ENCODE data around the gene TMEM26. TPM values are rescaled to one million over a fixed set of nuclear protein-coding genes. Genes with fewer than 3 reads are reported as not detected.

TMEM26 gene
- total and polyA plus RNA-seq, 2 of the 13 experiments (the other 11 are each of a cell fraction or from before 2014, with no cell fraction given) = not detected

DNA sequence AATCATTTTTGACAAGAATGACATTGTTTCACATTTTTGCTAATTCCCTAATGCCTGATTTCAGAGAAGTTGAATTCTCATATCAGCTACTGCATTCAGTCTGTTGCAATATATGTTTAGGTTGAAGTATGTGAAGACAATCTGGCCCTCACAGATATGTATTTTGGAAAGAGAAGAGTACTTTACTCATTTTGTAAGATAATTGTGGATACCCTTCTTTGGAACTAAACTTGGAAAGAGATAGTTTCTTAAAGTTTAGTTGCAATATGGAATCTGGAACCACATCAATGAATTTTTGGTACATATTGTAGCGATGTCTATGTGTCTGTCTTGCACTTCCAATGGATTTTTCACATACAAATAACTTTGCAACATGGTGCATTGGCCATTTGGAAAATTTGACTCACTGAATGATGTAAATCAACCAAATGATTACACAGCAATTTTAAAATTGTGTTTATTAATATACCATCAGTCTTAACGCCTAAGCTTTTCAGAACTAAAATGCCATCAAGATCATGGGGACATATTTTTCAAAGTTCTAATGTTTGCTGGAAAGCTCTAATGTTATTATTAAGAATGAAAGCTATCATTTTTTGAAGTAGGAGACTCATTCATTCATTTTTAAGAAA is 39.3 kb upstream of the TMEM26 start:
- Histone ChIP-seq H3K9ac (ENCODE audit: insufficient read depth, low read depth, low read length) (no peak overlapping the region), H3K4me3 (replicated peaks in 1 of 3; ENCODE audit: insufficient read depth in 1 of 3, low read depth in 2 of 3, low read length in 3 of 3) (no peak overlapping the region), H3K4me2 (ENCODE audit: low read depth, low read length) (no peak overlapping the region), H3K79me2 (ENCODE audit: insufficient read depth, low read length) (no peaks in the 10 kb centered on the region), H3K4me1 (ENCODE audit: insufficient read depth, low read length) (no peaks in the 10 kb centered on the region), H3K9me3 (ENCODE audit: low read length) (no peaks in the 10 kb centered on the region), H3K36me3 (replicated peaks in 1 of 2; ENCODE audit: control insufficient read depth in 1 of 2, insufficient read depth in 2 of 2, low read length in 2 of 2) (no peaks in the 10 kb centered on the region), H4K20me1 (ENCODE audit: insufficient read depth, low read length) (no peaks in the 10 kb centered on the region), H2AFZ (ENCODE audit: low read length) (no peak overlapping the region), H3K27me3 (ENCODE audit: control insufficient read depth in 1 of 2, insufficient read depth in 2 of 2, low read length in 2 of 2) (no peaks in the 10 kb centered on the region), H3K27ac (ENCODE audit: extremely low read length, insufficient read depth, low read length) (no peak overlapping the region)
- no TSS peak for BruUV-seq (replicated peaks)
- in situ Hi-C loops (cut with HindIII; ENCODE audit: extremely low pct_ligation_motif_present, low pct_unique_long_range_greater_than_20kb) (no loop called here), intact Hi-C loops (cut with micrococcal nuclease; ENCODE audit: unreplicated experiment) (no loop called here)
- ATAC-seq (no peak), FAIRE-seq (no peak), DNase-seq (ENCODE audit: low spot score) (no peak)
- ChIA-PET POLR2A (no interaction called here), CTCF (ENCODE audit: low intra/inter-chr PET ratio, low total read pairs) (no interaction called here)
- WGBS (ENCODE audit: low lambda C conversion rate) = 3% methylated on average over 2 of the region's 2 CpGs
- TF ChIP-seq ELF4 (CRISPR knock-in tag; IDR thresholded peaks at IDR 0.05; ENCODE audit: borderline replicate concordance) = no peak
- TF ChIP-seq MAFK (conservative IDR thresholded peaks at IDR 0.05 in 1 of 2, IDR thresholded peaks at IDR 0.05 in 1 of 2; ENCODE audit: low read length in 2 of 2) = peak in 1 of 2 experiments; percentile 65; a peak in 2 of 4 replicates

- DNase-seq (ENCODE audit: low spot score) = no peak
- Histone ChIP-seq H3K36me3 (replicated peaks in 1 of 2; ENCODE audit: control insufficient read depth in 1 of 2, insufficient read depth in 2 of 2, low read length in 2 of 2) (no peaks in the 10 kb centered on the region), H3K79me2 (ENCODE audit: insufficient read depth, low read length) (no peaks in the 10 kb centered on the region), H4K20me1 (ENCODE audit: insufficient read depth, low read length) (no peaks in the 10 kb centered on the region), H3K9me3 (ENCODE audit: low read length) (no peaks in the 10 kb centered on the region), H3K9ac (ENCODE audit: insufficient read depth, low read depth, low read length) (no peak overlapping the region), H2AFZ (ENCODE audit: low read length) (no peak overlapping the region), H3K4me2 (ENCODE audit: low read depth, low read length) (no peak overlapping the region), H3K4me3 (replicated peaks in 1 of 3; ENCODE audit: insufficient read depth in 1 of 3, low read depth in 2 of 3, low read length in 3 of 3) (no peak overlapping the region), H3K4me1 (ENCODE audit: insufficient read depth, low read length) (no peaks in the 10 kb centered on the region), H3K27ac (ENCODE audit: extremely low read length, insufficient read depth, low read length) (no peak overlapping the region), H3K27me3 (ENCODE audit: control insufficient read depth in 1 of 2, insufficient read depth in 2 of 2, low read length in 2 of 2) (no peaks in the 10 kb centered on the region)
- CTCF ChIA-PET (ENCODE audit: low intra/inter-chr PET ratio, low total read pairs) = no interaction called here
- no peak for FAIRE-seq
- intact Hi-C loops (cut with micrococcal nuclease; ENCODE audit: unreplicated experiment) (no loop called here), in situ Hi-C loops (cut with HindIII; ENCODE audit: extremely low pct_ligation_motif_present, low pct_unique_long_range_greater_than_20kb) (no loop called here)
- WGBS (ENCODE audit: low lambda C conversion rate) = 21% methylated on average over 5 of the region's 5 CpGs
- POLR2A ChIA-PET = no interaction called here
- TF ChIP-seq, protein P1, sequence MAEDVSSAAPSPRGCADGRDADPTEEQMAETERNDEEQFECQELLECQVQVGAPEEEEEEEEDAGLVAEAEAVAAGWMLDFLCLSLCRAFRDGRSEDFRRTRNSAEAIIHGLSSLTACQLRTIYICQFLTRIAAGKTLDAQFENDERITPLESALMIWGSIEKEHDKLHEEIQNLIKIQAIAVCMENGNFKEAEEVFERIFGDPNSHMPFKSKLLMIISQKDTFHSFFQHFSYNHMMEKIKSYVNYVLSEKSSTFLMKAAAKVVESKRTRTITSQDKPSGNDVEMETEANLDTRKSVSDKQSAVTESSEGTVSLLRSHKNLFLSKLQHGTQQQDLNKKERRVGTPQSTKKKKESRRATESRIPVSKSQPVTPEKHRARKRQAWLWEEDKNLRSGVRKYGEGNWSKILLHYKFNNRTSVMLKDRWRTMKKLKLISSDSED (CRISPR knock-in tag; IDR thresholded peaks at IDR 0.05) = no peak
- no peak for TF ChIP-seq ZNF275 (CRISPR knock-in tag; IDR thresholded peaks at IDR 0.05; ENCODE audit: borderline replicate concordance)
- BruUV-seq (replicated peaks) = no TSS peak
- ATAC-seq = no peak
Measured at GRCh38 chr10:61487506-61487905, 34.3 kb upstream of the TMEM26 start.
